Effector memory CD8-positive, alpha-beta T cell (primary cell): Measurements from ENCODE around the gene PLSCR5.

Experiments used
- ATAC-seq: fragments of 150-1000 bp; cut with Tn5 transposase; replicated peaks from 2 replicates; pipeline ENCODE4 v1.10.0; 2021; ENCODE audit warnings: mild to moderate bottlenecking, moderate library complexity
- DNase-seq, 3 experiments: peaks; one replicate each; pipeline ENCODE4 v3.0.0; 2021
- H3K27ac Mint-ChIP-seq, 2 donors: one replicate each; pipeline ENCODE4 v1.8.0; 2022; ENCODE audit warnings: mild to moderate bottlenecking in 2 of 2, mixed read lengths in 2 of 2, moderate library complexity in 2 of 2
- H3K27me3 Mint-ChIP-seq, 2 donors: one replicate each; pipeline ENCODE4 v1.8.0; 2022; ENCODE audit warnings: mixed read lengths in 2 of 2
- H3K36me3 Mint-ChIP-seq: one replicate; pipeline ENCODE4 v1.8.0; 2022; ENCODE audit warnings: mild to moderate bottlenecking, moderate library complexity, mixed read lengths; ENCODE audit not compliant: insufficient read depth
- H3K4me1 Mint-ChIP-seq, 2 donors: one replicate each; pipeline ENCODE4 v1.8.0; 2022; ENCODE audit warnings: low read depth in 2 of 2, mixed read lengths in 2 of 2
- H3K4me3 Mint-ChIP-seq, 2 donors: one replicate each; pipeline ENCODE4 v1.8.0; 2022; ENCODE audit warnings: mild to moderate bottlenecking in 2 of 2, mixed read lengths in 2 of 2, moderate library complexity in 2 of 2
- H3K9me3 Mint-ChIP-seq, 2 donors: one replicate each; pipeline ENCODE4 v1.8.0; 2022; ENCODE audit warnings: mixed read lengths in 2 of 2
- total RNA-seq, 9 experiments: gene quantifications; one replicate each; lab custom pipeline; 2026; lab: John Stamatoyannopoulos, UW

The PLSCR5 gene
- 0 reads per million in 9 experiments for total RNA-seq

GRCh38 chr3:146605106-146605505 is at the start of gene PLSCR5:
PLSCR5 (minus strand) TSS chr3:146605346; CDS start chr3:146605212, 134 bp downstream.
- peaks cover 11 to 13% of the 10 kb centered on the region in 2 donors for H3K27me3 Mint-ChIP-seq
- no peak within 1 kb of the TSS for H3K27ac Mint-ChIP-seq
- H3K4me3 Mint-ChIP-seq = no peak within 1 kb of the TSS
- DNase-seq (no peak), ATAC-seq (no peak)
- no peaks in the 10 kb centered on the region for H3K9me3 Mint-ChIP-seq
- H3K36me3 Mint-ChIP-seq = no peaks in the 10 kb centered on the region
- H3K4me1 Mint-ChIP-seq = no peaks in the 10 kb centered on the region

GRCh38 chr3:146653978-146654377 is 48.8 kb upstream of the PLSCR5 start:
- Mint-ChIP-seq H3K4me3 (no peak overlapping the region), H3K4me1 (no peaks in the 10 kb centered on the region), H3K9me3 (no peaks in the 10 kb centered on the region), H3K36me3 (no peaks in the 10 kb centered on the region), H3K27ac (no peak overlapping the region), H3K27me3 (no peaks in the 10 kb centered on the region)
- ATAC-seq (no peak), DNase-seq (no peak)

GRCh38 chr3:146650691-146651442 is 45.7 kb upstream of the PLSCR5 start:
- no peaks in the 10 kb centered on the region for H3K27me3 Mint-ChIP-seq

GRCh38 chr3:146646261-146646660 is 41.1 kb upstream of the PLSCR5 start:
- no peaks in the 10 kb centered on the region for H3K4me1 Mint-ChIP-seq
- no peaks in the 10 kb centered on the region for H3K36me3 Mint-ChIP-seq
- no peaks in the 10 kb centered on the region for H3K9me3 Mint-ChIP-seq
- no peak overlapping the region for H3K27ac Mint-ChIP-seq
- DNase-seq (no peak), ATAC-seq (no peak)
- no peak overlapping the region for H3K4me3 Mint-ChIP-seq
- no peaks in the 10 kb centered on the region for H3K27me3 Mint-ChIP-seq

More at GRCh38 chr3:146650691-146651442, 45.7 kb upstream of the PLSCR5 start:
- Mint-ChIP-seq H3K36me3 (no peaks in the 10 kb centered on the region), H3K9me3 (no peaks in the 10 kb centered on the region), H3K4me1 (no peaks in the 10 kb centered on the region), H3K27ac (no peak overlapping the region), H3K4me3 (no peak overlapping the region)
- ATAC-seq (no peak), DNase-seq (no peak)

GRCh38 chr3:146640955-146641867 is 36.1 kb upstream of the PLSCR5 start:
- Mint-ChIP-seq H3K27me3 (no peaks in the 10 kb centered on the region), H3K4me1 (no peaks in the 10 kb centered on the region), H3K9me3 (no peaks in the 10 kb centered on the region), H3K36me3 (no peaks in the 10 kb centered on the region), H3K4me3 (no peak overlapping the region), H3K27ac (no peak overlapping the region)
- no peak for DNase-seq
- ATAC-seq = no peak

- DNase-seq = no peak
- Mint-ChIP-seq H3K27me3 (no peaks in the 10 kb centered on the region), H3K9me3 (no peaks in the 10 kb centered on the region), H3K4me1 (no peaks in the 10 kb centered on the region), H3K4me3 (no peak overlapping the region), H3K27ac (no peak overlapping the region), H3K36me3 (no peaks in the 10 kb centered on the region)
- no peak for ATAC-seq
Observed at GRCh38 chr3:146640361-146640760, 35.2 kb upstream of the PLSCR5 start.

GRCh38 chr3:146638718-146639117 is 33.6 kb upstream of the PLSCR5 start:
- Mint-ChIP-seq H3K4me1 (no peaks in the 10 kb centered on the region), H3K27ac (no peak overlapping the region), H3K36me3 (no peaks in the 10 kb centered on the region), H3K27me3 (no peaks in the 10 kb centered on the region), H3K9me3 (no peaks in the 10 kb centered on the region), H3K4me3 (no peak overlapping the region)
- ATAC-seq (no peak), DNase-seq (no peak)

GRCh38 chr3:146637871-146638270 is 32.7 kb upstream of the PLSCR5 start:
- ATAC-seq = no peak

GRCh38 chr3:146636881-146637280 is 31.7 kb upstream of the PLSCR5 start:
- ATAC-seq (no peak), DNase-seq (no peak)
- H3K27me3 Mint-ChIP-seq = no peaks in the 10 kb centered on the region
- H3K9me3 Mint-ChIP-seq = no peaks in the 10 kb centered on the region
- no peak overlapping the region for H3K4me3 Mint-ChIP-seq
- no peaks in the 10 kb centered on the region for H3K36me3 Mint-ChIP-seq
- no peak overlapping the region for H3K27ac Mint-ChIP-seq
- H3K4me1 Mint-ChIP-seq = no peaks in the 10 kb centered on the region

More at GRCh38 chr3:146637871-146638270, 32.7 kb upstream of the PLSCR5 start:
- H3K36me3 Mint-ChIP-seq = no peaks in the 10 kb centered on the region
- H3K9me3 Mint-ChIP-seq = no peaks in the 10 kb centered on the region
- no peak overlapping the region for H3K4me3 Mint-ChIP-seq
- no peaks in the 10 kb centered on the region for H3K4me1 Mint-ChIP-seq
- H3K27ac Mint-ChIP-seq = no peak overlapping the region
- no peaks in the 10 kb centered on the region for H3K27me3 Mint-ChIP-seq
- DNase-seq = no peak

- H3K27me3 Mint-ChIP-seq = no peaks in the 10 kb centered on the region
- no peaks in the 10 kb centered on the region for H3K36me3 Mint-ChIP-seq
- no peak overlapping the region for H3K4me3 Mint-ChIP-seq
- DNase-seq = no peak
- H3K4me1 Mint-ChIP-seq = no peaks in the 10 kb centered on the region
- ATAC-seq = no peak
- H3K27ac Mint-ChIP-seq = no peak overlapping the region
- H3K9me3 Mint-ChIP-seq = no peaks in the 10 kb centered on the region
Observed at GRCh38 chr3:146634346-146634745, 29.2 kb upstream of the PLSCR5 start.

GRCh38 chr3:146628671-146629070 is 23.5 kb upstream of the PLSCR5 start:
- Mint-ChIP-seq H3K36me3 (no peaks in the 10 kb centered on the region), H3K27me3 (peaks cover 0 to 2% of the 10 kb centered on the region in 2 donors), H3K4me3 (no peak overlapping the region), H3K27ac (no peak overlapping the region), H3K9me3 (no peaks in the 10 kb centered on the region), H3K4me1 (no peaks in the 10 kb centered on the region)
- no peak for DNase-seq
- ATAC-seq = no peak

GRCh38 chr3:146626403-146627122 is 21.4 kb upstream of the PLSCR5 start:
- Mint-ChIP-seq H3K36me3 (no peaks in the 10 kb centered on the region), H3K4me3 (no peak overlapping the region), H3K9me3 (no peaks in the 10 kb centered on the region), H3K4me1 (no peaks in the 10 kb centered on the region), H3K27me3 (peaks cover 0 to 6% of the 10 kb centered on the region in 2 donors), H3K27ac (no peak overlapping the region)
- ATAC-seq = no peak
- DNase-seq = no peak

GRCh38 chr3:146625186-146625775 is 20.1 kb upstream of the PLSCR5 start:
- Mint-ChIP-seq H3K27me3 (peaks cover 0 to 6% of the 10 kb centered on the region in 2 donors), H3K36me3 (no peaks in the 10 kb centered on the region), H3K27ac (no peak overlapping the region), H3K4me3 (no peak overlapping the region), H3K9me3 (no peaks in the 10 kb centered on the region), H3K4me1 (no peaks in the 10 kb centered on the region)
- DNase-seq = no peak
- ATAC-seq = no peak
